Neural progenitor cell (in vitro differentiated cells): ENCODE results near the gene MLH1. TPM values are rescaled to one million over a fixed set of nuclear protein-coding genes. Genes with fewer than 3 reads are reported as not detected.
"Not testable (repeated sequence)": the region's sequence is repeated elsewhere in the genome, so short reads cannot be mapped to it uniquely, and the experiment has no call there.

Source experiments
- DNase-seq: peaks from one replicate; pipeline ENCODE4 v3.0.0-alpha.2; 2016; ENCODE audit warnings: low spot score
- H2AFZ ChIP-seq: fragments of 200-600 bp; sonication (generic); replicated peaks from 2 replicates; pipeline ENCODE4 v1.6.1; 2016; ENCODE audit warnings: antibody characterized with exemption
- H3F3A ChIP-seq: fragments of 200-600 bp; sonication (generic); 2 replicates; pipeline ENCODE4 v1.6.1; 2016; ENCODE audit warnings: antibody characterized with exemption, low read depth
- H3K27ac ChIP-seq: fragments of 200-600 bp; sonication (generic); 2 replicates; pipeline ENCODE4 v1.5.1; 2016; ENCODE audit warnings: mild to moderate bottlenecking
- H3K27me3 ChIP-seq: fragments of 200-600 bp; sonication (generic); 2 replicates; pipeline ENCODE4 v1.6.1; 2016; ENCODE audit warnings: mild to moderate bottlenecking, moderate library complexity
- H3K36me3 ChIP-seq: fragments of 200-600 bp; sonication (generic); 2 replicates; pipeline ENCODE4 v1.5.1; 2016
- H3K4me1 ChIP-seq: fragments of 200-600 bp; sonication (generic); 2 replicates; pipeline ENCODE4 v1.6.1; 2016; ENCODE audit warnings: mixed run types
- H3K4me2 ChIP-seq: fragments of 200-600 bp; sonication (generic); 2 replicates; pipeline ENCODE4 v1.6.1; 2016
- H3K4me3 ChIP-seq: fragments of 200-600 bp; sonication (generic); 2 replicates; pipeline ENCODE4 v1.5.1; 2016
- H3K79me2 ChIP-seq: fragments of 200-600 bp; sonication (generic); 2 replicates; pipeline ENCODE4 v1.6.1; 2016; ENCODE audit warnings: low read depth
- H3K9ac ChIP-seq: fragments of 200-600 bp; sonication (generic); 2 replicates; pipeline ENCODE4 v1.6.1; 2016
- H3K9me3 ChIP-seq: fragments of 200-600 bp; sonication (generic); 2 replicates; pipeline ENCODE4 v1.5.1; 2016; ENCODE audit warnings: low read depth
- H4K20me1 ChIP-seq: fragments of 200-600 bp; sonication (generic); 2 replicates; pipeline ENCODE4 v1.6.1; 2016; ENCODE audit warnings: low read depth
- H3K27ac Mint-ChIP-seq: 3 replicates; pipeline ENCODE4 v1.8.0; 2021; ENCODE audit warnings: mixed read lengths
- H3K27me3 Mint-ChIP-seq: 2 replicates; pipeline ENCODE4 v1.8.0; 2022; ENCODE audit warnings: low read depth, mild to moderate bottlenecking, inconsistent platforms, moderate library complexity, mixed read lengths; ENCODE audit not compliant: insufficient read depth
- H3K36me3 Mint-ChIP-seq: 3 replicates; pipeline ENCODE4 v1.8.0; 2021; ENCODE audit warnings: mixed read lengths
- H3K4me1 Mint-ChIP-seq: 3 replicates; pipeline ENCODE4 v1.8.0; 2021; ENCODE audit warnings: mixed read lengths
- H3K4me3 Mint-ChIP-seq: 3 replicates; pipeline ENCODE4 v1.8.0; 2021; ENCODE audit warnings: mild to moderate bottlenecking, moderate library complexity, mixed read lengths
- H3K9me3 Mint-ChIP-seq: 3 replicates; pipeline ENCODE4 v1.8.0; 2020; ENCODE audit warnings: mixed read lengths
- CTCF ChIP-seq: fragments of 200-600 bp; sonication (generic); IDR thresholded peaks from 2 replicates; pipeline ENCODE4 v1.5.1; 2017; ENCODE audit warnings: antibody characterized with exemption, mild to moderate bottlenecking
- EZH2 ChIP-seq: fragments of 200-600 bp; sonication (generic); IDR thresholded peaks from 2 replicates; pipeline ENCODE4 v1.6.1; 2017; ENCODE audit warnings: antibody characterized with exemption, mild to moderate bottlenecking, moderate library complexity
- EZH2phosphoT487 ChIP-seq: fragments of 200-600 bp; sonication (generic); IDR thresholded peaks from 2 replicates; pipeline ENCODE4 v1.6.1; 2017; ENCODE audit warnings: antibody characterized with exemption
- total RNA-seq: library from RNA; depleted of rRNA; stranded (reverse); fragments of >200 nt; gene quantifications from 2 replicates; pipeline ENCODE4 v1.2.3, GENCODE V29; 2015; ENCODE audit warnings: low replicate concordance

MLH1 gene
- total RNA-seq, 1 donor from 2014 or later = 71.1 TPM

- Mint-ChIP-seq H3K27me3 (peaks cover 20% of the 10 kb centered on the region), H3K36me3 (peaks cover 5% of the 10 kb centered on the region), H3K4me3 (peak within 1 kb of the TSS; percentile 85), H3K4me1 (peaks cover 3% of the 10 kb centered on the region), H3K9me3 (peaks cover 43% of the 10 kb centered on the region), H3K27ac (peak within 1 kb of the TSS; percentile 46)
- Histone ChIP-seq H3K4me1 (peaks cover 10% of the 10 kb centered on the region), H3K4me3 (peak within 1 kb of the TSS; percentile 52), H3K9me3 (no peaks in the 10 kb centered on the region), H4K20me1 (no peaks in the 10 kb centered on the region), H2AFZ (peak within 1 kb of the TSS; percentile 91), H3K27ac (no peak within 1 kb of the TSS), H3K36me3 (no peaks in the 10 kb centered on the region), H3K9ac (peak within 1 kb of the TSS; percentile 15), H3K4me2 (peak within 1 kb of the TSS; percentile 89), H3F3A (peaks cover 12% of the 10 kb centered on the region), H3K27me3 (peaks cover 34% of the 10 kb centered on the region), H3K79me2 (no peaks in the 10 kb centered on the region)
- DNase-seq = peak; percentile 56
- TF ChIP-seq EZH2phosphoT487 = peak; percentile 67
- TF ChIP-seq CTCF = no peak
- peak; percentile 74 for TF ChIP-seq EZH2
These were observed 48.6 kb upstream of the MLH1 start, which contains the start of gene TRANK1 for GRCh38 chr3:36944641-36945270. Gene TRANK1 (minus strand): TSS chr3:36945054. CDS start chr3:36944809, 245 bp downstream.

GRCh38 chr3:36945333-36945980, 47.9 kb upstream of the MLH1 start:
- Histone ChIP-seq H3F3A (peaks cover 12% of the 10 kb centered on the region), H3K4me3 (peak overlapping the region; percentile 52), H3K9ac (no peak overlapping the region), H4K20me1 (no peaks in the 10 kb centered on the region), H3K4me2 (peak overlapping the region; percentile 89), H3K4me1 (peaks cover 10% of the 10 kb centered on the region), H3K27me3 (peaks cover 34% of the 10 kb centered on the region), H3K36me3 (no peaks in the 10 kb centered on the region), H3K79me2 (no peaks in the 10 kb centered on the region), H3K9me3 (no peaks in the 10 kb centered on the region), H3K27ac (no peak overlapping the region), H2AFZ (peak overlapping the region; percentile 91)
- no peak for TF ChIP-seq EZH2
- no peak for TF ChIP-seq CTCF
- no peak for TF ChIP-seq EZH2phosphoT487
- H3K27me3 Mint-ChIP-seq = peaks cover 21% of the 10 kb centered on the region
- no peak for DNase-seq
- H3K4me3 Mint-ChIP-seq = peak overlapping the region; percentile 85
- peaks cover 3% of the 10 kb centered on the region for H3K4me1 Mint-ChIP-seq
- H3K27ac Mint-ChIP-seq = no peak overlapping the region
- H3K36me3 Mint-ChIP-seq = peaks cover 5% of the 10 kb centered on the region
- H3K9me3 Mint-ChIP-seq = peaks cover 43% of the 10 kb centered on the region

- H3K27ac Mint-ChIP-seq, H3K4me3 ChIP-seq, H2AFZ ChIP-seq, H3K4me1 Mint-ChIP-seq, H3K36me3 ChIP-seq, H3K4me1 ChIP-seq, H3K36me3 Mint-ChIP-seq, H3K27ac ChIP-seq, DNase-seq, H3K9ac ChIP-seq, H3K79me2 ChIP-seq, H3K4me3 Mint-ChIP-seq, H4K20me1 ChIP-seq, H3K4me2 ChIP-seq, H3K9me3 ChIP-seq: not testable (repeated sequence)
- Histone ChIP-seq H3F3A (peaks cover 12% of the 10 kb centered on the region), H3K27me3 (peaks cover 31% of the 10 kb centered on the region)
- H3K9me3 Mint-ChIP-seq = peaks cover 45% of the 10 kb centered on the region
- H3K27me3 Mint-ChIP-seq = peaks cover 19% of the 10 kb centered on the region
These were observed 45.5 kb upstream of the MLH1 start for GRCh38 chr3:36947814-36948213.
